GM12801 (cell line): ENCODE data around the gene PPP6C.

Experiments used
- TF ChIP-seq, protein P1 (sequence below): IDR thresholded peaks from one replicate; pipeline ENCODE4 v1.5.1; 2011; ENCODE audit warnings: control low read depth; ENCODE audit not compliant: insufficient read length; ENCODE audit errors: extremely low read depth

PPP6C gene

DNA sequence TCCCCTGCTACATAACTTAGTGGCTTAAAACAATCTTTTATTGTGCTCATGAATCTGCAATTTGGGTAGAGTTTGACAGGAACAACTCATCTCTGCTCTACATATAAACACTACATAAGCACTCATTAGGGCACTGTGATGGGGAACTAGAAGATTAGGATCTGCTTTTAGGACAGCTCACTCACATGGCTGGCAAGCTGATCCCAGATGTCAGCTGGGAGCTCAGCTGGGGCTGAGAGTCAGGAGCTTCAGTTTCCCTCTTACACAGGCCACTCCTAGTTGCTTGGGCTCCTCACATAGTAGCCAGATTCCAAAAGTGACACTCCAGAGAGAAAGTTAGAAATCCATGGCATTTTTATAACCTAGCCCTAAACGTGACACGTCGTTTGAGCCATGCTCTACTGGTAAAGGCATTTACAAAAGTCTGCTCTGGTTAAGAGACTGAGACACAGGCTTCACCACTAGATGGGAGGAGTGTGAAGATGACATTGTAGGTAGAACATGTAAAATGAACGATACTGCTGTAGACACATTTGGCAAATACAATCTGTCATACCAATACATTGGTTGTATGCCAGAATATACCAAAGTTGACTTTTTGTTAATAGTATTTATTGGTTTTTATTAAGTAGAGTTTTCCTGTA lies 69.8 kb downstream of the PPP6C start:
- TF ChIP-seq, protein P1, sequence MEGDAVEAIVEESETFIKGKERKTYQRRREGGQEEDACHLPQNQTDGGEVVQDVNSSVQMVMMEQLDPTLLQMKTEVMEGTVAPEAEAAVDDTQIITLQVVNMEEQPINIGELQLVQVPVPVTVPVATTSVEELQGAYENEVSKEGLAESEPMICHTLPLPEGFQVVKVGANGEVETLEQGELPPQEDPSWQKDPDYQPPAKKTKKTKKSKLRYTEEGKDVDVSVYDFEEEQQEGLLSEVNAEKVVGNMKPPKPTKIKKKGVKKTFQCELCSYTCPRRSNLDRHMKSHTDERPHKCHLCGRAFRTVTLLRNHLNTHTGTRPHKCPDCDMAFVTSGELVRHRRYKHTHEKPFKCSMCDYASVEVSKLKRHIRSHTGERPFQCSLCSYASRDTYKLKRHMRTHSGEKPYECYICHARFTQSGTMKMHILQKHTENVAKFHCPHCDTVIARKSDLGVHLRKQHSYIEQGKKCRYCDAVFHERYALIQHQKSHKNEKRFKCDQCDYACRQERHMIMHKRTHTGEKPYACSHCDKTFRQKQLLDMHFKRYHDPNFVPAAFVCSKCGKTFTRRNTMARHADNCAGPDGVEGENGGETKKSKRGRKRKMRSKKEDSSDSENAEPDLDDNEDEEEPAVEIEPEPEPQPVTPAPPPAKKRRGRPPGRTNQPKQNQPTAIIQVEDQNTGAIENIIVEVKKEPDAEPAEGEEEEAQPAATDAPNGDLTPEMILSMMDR: no peak

DNA sequence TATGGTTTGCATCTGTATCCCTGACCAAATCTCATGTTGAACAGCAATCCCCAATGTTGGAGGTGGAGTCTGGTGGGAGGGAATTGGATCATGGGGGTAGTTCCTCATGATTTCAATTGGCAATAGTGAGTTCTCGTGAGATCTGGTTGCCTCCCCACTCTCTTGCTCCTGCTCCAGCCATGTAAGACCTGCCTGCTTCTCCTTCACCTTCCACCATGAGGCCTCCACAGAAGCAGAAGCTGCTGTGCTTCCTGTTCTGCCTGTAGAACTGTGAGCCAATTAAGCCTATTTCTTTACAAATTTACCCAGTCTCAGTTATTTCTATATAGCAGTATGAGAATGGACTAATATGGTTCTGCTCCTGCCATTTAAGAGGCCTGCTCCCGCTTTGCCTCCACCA lies 79.1 kb downstream of the PPP6C start:
- TF ChIP-seq, protein P1: no peak

DNA sequence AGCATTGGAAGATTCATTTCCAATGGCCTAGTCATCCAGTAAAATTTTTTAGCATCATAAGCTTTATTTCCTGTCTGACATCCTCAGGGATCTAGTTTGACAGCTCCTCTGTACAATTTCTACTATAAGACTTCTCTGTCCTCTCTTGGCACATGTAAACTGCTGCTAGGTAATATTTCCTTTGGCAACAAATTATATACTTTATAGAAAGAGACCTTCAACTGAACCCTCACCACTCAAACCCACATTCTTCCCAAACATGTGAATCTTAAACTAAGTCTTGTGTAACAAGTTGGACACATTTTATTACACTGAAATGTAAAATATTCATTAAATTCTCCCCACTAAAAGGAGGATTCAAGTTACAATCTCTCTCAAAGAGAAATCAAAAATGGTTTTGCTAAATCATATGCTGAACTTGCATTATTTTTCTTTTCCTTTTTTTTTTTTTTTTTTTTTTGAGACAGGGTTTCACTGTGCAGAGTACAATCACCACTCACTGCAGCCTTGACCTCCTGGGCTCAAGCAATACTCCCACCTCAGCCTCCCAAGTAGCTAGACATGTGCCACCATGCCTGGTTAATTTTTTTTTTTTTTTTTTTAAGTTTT lies 83.2 kb downstream of the PPP6C start:
- TF ChIP-seq, protein P1: no peak

DNA sequence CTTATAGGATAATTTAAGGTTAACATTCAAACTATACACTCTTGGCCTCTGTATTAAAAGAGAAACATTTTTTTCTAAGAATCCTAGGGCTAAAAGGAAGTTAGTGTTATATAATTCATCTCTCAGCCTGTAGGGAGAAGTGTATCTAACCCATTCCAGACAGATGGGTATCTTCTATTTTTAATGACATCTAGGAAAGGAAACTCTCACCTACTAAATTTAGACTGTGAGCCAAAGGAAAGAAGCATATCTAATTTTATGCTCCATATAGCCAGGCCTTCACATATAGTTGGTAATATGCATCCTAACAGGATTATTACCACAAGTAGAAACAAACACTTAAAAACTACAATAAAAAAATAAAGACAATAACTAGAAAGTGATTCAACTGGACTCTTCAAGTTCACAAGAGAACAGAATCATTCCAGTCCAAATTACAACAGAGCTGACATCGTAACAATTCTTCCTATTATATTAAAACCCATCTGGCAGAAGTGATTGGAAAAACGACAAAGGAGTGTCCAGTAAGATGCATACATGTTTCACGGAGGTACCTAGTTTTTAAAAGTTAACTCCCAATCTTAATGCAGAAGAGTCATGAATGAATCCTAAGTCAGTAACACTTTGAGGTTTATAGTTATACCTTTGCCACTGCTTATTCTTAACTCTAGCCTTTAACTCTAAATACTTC lies 85.7 kb downstream of the PPP6C start:
- TF ChIP-seq, protein P1: no peak

DNA sequence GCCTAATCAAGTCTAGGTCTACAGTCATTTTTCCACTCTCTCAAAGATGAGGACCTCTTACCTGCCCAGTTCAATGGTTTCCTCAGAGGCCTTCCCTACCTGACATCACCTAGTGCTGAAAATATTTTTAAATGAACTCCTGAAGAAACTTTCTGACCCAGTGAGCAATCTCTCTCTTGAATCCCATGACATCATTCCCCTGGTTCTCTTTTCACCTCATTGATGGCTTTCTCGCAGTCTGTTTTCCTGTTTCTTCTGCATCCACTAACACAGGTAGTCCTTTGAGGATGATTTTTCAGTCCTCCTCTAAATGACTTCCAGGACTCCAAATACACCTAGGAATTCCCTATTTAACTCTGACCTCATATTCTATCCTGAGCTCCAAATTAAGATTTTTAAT lies 86.6 kb downstream of the PPP6C start:
- TF ChIP-seq, protein P1: no peak

DNA sequence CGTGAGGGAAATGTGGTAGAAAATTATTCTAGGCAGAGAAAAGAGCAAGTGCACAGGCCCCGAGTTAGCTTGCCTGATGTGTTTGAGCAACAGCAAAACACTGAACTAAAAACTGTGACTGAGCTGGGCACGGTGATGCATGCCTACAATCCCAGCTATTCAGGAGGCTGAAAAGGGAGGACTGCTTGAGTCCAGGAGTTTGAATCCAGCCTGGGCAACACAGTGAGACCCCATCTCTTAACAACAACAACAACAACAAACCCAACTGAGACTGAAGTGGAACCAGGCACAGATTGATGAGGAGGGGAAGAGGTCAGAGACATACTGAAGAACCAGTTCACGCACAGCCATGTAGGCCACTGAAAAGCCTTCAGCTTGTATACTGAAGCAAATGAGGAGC lies 88.8 kb downstream of the PPP6C start:
- TF ChIP-seq, protein P1: no peak

DNA sequence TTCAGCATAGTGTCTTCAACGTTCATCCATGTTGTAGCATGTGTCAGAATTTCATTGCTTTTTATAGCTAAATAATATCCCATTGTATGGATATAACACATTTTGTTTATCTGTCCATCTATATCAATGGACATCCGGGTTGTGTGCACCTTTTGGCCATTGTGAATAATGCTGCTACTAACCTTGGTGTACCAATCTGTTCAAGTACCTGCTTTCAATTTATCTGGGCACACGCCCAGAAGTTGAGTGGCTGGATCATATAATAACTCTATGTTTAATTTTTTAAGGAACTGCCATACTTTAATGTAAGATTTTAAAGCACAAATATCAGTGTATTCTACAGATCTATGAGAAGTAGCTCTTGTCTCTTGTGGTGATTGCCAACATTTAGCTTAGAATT lies 89.8 kb downstream of the PPP6C start:
- TF ChIP-seq, protein P1: no peak
